GM12878 (cell line): Measurements from ENCODE around the gene CILP. TPM values are rescaled to one million over a fixed set of nuclear protein-coding genes. Genes with fewer than 3 reads are reported as not detected.

Experiments
- ASH2L ChIP-seq: fragments of 300-600, 200-600 bp; sonication (generic); IDR thresholded peaks from 2 replicates; pipeline ENCODE4 v1.6.1; 2017; ENCODE audit warnings: low read depth, mild to moderate bottlenecking, borderline replicate concordance
- CHD1 ChIP-seq: IDR thresholded peaks from 2 replicates; pipeline ENCODE4 v1.6.1; 2012; ENCODE audit warnings: low read depth, low read length, improper control_type of control experiment
- CHD2 ChIP-seq: IDR thresholded peaks from 2 replicates; pipeline ENCODE4 v1.6.1; 2011; ENCODE audit warnings: low read depth, low read length, improper control_type of control experiment, borderline replicate concordance
- CREB1 ChIP-seq: IDR thresholded peaks from 2 replicates; pipeline ENCODE4 v1.6.1; 2012; ENCODE audit warnings: low read depth, mild to moderate bottlenecking, inconsistent platforms
- ETV6 ChIP-seq, 2 experiments: fragments of 450-650 bp in 1 of 2; IDR thresholded peaks in 1 of 2; conservative IDR thresholded peaks in 1 of 2; 2 replicates each; pipeline ENCODE4 v1.6.1; 2014; ENCODE audit warnings: antibody characterized with exemption in 1 of 2, borderline replicate concordance in 1 of 2, low read depth in 1 of 2, mild to moderate bottlenecking in 1 of 2, moderate library complexity in 1 of 2
- GABPA ChIP-seq: IDR thresholded peaks from 2 replicates; pipeline ENCODE4 v1.6.1; 2014; ENCODE audit warnings: antibody characterized with exemption, low read depth, mild to moderate bottlenecking, inconsistent platforms
- HDGF ChIP-seq: fragments of 450-650 bp; IDR thresholded peaks from 2 replicates; pipeline ENCODE4 v1.6.1; 2016; ENCODE audit warnings: antibody characterized with exemption
- IKZF2 ChIP-seq, 2 experiments: fragments of 450-650 bp; IDR thresholded peaks; 2 replicates each; pipeline ENCODE4 v1.6.1; 2017; ENCODE audit warnings: mild to moderate bottlenecking in 2 of 2, moderate library complexity in 2 of 2
- NFIC ChIP-seq: IDR thresholded peaks from 2 replicates; pipeline ENCODE4 v1.6.1; 2012; ENCODE audit warnings: low read depth, mild to moderate bottlenecking, inconsistent platforms, low read length, moderate library complexity
- PML ChIP-seq: IDR thresholded peaks from 2 replicates; pipeline ENCODE4 v1.6.1; 2012; ENCODE audit warnings: low read length, inconsistent platforms
- POLR2AphosphoS2 ChIP-seq: IDR thresholded peaks from 2 replicates; pipeline ENCODE4 v1.6.1; 2011; ENCODE audit warnings: low read depth, mild to moderate bottlenecking, low read length, improper control_type of control experiment, moderate library complexity
- RELA ChIP-seq: fragments of 450-650 bp; IDR thresholded peaks from 2 replicates; pipeline ENCODE4 v1.8.0; 2014; ENCODE audit warnings: borderline replicate concordance; ENCODE audit not compliant: partially characterized antibody
- RFX5 ChIP-seq: IDR thresholded peaks from 2 replicates; pipeline ENCODE4 v1.6.1; 2011; ENCODE audit warnings: low read depth, low read length, improper control_type of control experiment
- SMARCA5 ChIP-seq: fragments of 450-650 bp; IDR thresholded peaks from 2 replicates; pipeline ENCODE4 v1.6.1; 2017; ENCODE audit warnings: mild to moderate bottlenecking
- SMC3 ChIP-seq: IDR thresholded peaks from 2 replicates; pipeline ENCODE4 v1.6.1; 2011; ENCODE audit warnings: low read length, improper control_type of control experiment, borderline replicate concordance
- SPI1 ChIP-seq: IDR thresholded peaks from 2 replicates; pipeline ENCODE4 v1.6.1; 2011; ENCODE audit warnings: low read depth, mild to moderate bottlenecking, low read length, moderate library complexity, borderline replicate concordance; ENCODE audit not compliant: insufficient read depth
- TCF3 ChIP-seq: IDR thresholded peaks from 2 replicates; pipeline ENCODE4 v1.6.1; 2012; ENCODE audit warnings: low read depth, mild to moderate bottlenecking, low read length, borderline replicate concordance; ENCODE audit not compliant: insufficient read depth
- YBX1 ChIP-seq: fragments of 450-650 bp; IDR thresholded peaks from 2 replicates; pipeline ENCODE4 v1.6.1; 2016; ENCODE audit warnings: antibody characterized with exemption
- polyA plus RNA-seq, 11 experiments: library from polyadenylated mRNA; depleted of rRNA in 4 of 11; unstranded in 6 of 11; stranded (reverse) in 5 of 11; fragments of >200 nt; fragmentation: Nextera tagmentation in 4 of 11; fragmentation: Illumina TruSeq in 1 of 11; extraction: Ambion mirVana in 4 of 11; extraction: Trizol in 1 of 11; gene quantifications; 1 replicate in 1 of 11; 2 replicates in 10 of 11; pipeline versions ENCODE4 v1.2.1 to v1.2.3, GENCODE V29; 2011 to 2016; ENCODE audit warnings: inconsistent platforms in 2 of 11, missing spikeins in 2 of 11, low read depth in 1 of 11
- total RNA-seq, 4 experiments: library from RNA; depleted of rRNA in 3 of 4; stranded (reverse); fragments of >200 nt in 3 of 4; fragmentation: Illumina TruSeq in 1 of 4; extraction: Trizol in 1 of 4; gene quantifications; 2 replicates each; pipeline versions ENCODE4 v1.2.1 to v1.2.3, GENCODE V29; 2013 to 2021
- TF ChIP-seq, protein P1 (sequence below): fragments of 450-650 bp; IDR thresholded peaks from 2 replicates; pipeline ENCODE4 v1.6.1; 2017; ENCODE audit warnings: mild to moderate bottlenecking
- TF ChIP-seq, protein P2 (sequence below): fragments of 450-650 bp; IDR thresholded peaks from 2 replicates; pipeline ENCODE4 v1.6.1; 2016; ENCODE audit warnings: mild to moderate bottlenecking
- TF ChIP-seq, protein P3 (sequence below): IDR thresholded peaks from 2 replicates; pipeline ENCODE4 v1.6.1; 2011; ENCODE audit warnings: borderline replicate concordance, low read depth, mild to moderate bottlenecking, moderate library complexity, mixed read lengths, low read length; ENCODE audit not compliant: insufficient read depth; ENCODE audit errors: extremely low read length
- TF ChIP-seq, protein P4 (sequence below): IDR thresholded peaks from 2 replicates; pipeline ENCODE4 v1.6.1; 2012; ENCODE audit warnings: low read depth, low read length, improper control_type of control experiment
- TF ChIP-seq, protein P5 (sequence below): fragments of 450-650 bp; IDR thresholded peaks from 2 replicates; pipeline ENCODE4 v1.6.1; 2016; ENCODE audit warnings: mild to moderate bottlenecking

CILP gene
- total and polyA plus RNA-seq, 10 of the 15 experiments (the other 5 are each of a cell fraction or from before 2014, with no cell fraction given): 0.03 to 0.06 (median 0.04) TPM; not detected in 4

DNA sequence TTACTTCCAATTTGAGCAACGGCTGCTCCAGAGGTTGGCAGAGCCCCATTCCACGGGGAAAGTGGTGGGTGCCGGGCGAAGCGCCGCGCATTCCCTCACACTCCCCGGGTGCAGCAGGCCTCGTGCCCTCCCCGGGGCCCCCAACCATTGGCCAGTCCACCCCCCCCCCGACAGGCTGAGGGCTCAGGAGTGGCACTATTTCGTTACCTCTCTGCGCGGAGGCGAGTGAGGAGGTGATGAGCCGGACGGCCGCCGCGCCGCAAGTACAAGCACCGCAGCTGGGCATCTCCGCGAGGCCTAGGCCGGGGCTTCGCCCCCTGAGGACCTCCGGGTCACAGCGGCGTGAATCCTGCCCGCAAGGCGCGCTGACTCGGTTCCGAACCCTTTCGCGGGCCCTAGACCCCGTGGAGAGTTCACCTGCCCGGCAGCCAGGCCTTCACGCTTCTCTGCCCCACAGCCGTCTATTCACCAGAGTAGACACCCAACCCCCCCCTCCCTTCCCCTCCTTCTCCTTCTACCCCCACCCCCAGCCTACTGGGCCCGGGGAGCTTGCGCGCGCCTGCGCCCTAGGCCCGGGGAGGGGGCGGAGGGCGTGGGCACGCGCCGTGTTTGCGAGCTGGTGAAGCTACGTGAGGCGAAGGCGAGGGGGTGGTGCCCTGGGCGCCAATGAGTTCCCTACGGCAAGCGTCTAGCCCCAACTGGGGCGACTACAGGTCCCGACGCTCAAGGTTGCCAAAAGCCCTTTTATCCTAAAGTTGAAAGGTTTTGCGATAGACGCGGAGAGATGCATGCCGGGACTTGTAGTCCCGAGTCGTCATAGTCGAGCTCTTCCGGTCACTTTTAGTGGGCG, 26.2 kb downstream of the CILP start, which contains the start of gene CLPX (continued):
- TF ChIP-seq, protein P1, sequence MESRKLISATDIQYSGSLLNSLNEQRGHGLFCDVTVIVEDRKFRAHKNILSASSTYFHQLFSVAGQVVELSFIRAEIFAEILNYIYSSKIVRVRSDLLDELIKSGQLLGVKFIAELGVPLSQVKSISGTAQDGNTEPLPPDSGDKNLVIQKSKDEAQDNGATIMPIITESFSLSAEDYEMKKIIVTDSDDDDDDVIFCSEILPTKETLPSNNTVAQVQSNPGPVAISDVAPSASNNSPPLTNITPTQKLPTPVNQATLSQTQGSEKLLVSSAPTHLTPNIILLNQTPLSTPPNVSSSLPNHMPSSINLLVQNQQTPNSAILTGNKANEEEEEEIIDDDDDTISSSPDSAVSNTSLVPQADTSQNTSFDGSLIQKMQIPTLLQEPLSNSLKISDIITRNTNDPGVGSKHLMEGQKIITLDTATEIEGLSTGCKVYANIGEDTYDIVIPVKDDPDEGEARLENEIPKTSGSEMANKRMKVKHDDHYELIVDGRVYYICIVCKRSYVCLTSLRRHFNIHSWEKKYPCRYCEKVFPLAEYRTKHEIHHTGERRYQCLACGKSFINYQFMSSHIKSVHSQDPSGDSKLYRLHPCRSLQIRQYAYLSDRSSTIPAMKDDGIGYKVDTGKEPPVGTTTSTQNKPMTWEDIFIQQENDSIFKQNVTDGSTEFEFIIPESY: no peak
- TF ChIP-seq, protein P2, sequence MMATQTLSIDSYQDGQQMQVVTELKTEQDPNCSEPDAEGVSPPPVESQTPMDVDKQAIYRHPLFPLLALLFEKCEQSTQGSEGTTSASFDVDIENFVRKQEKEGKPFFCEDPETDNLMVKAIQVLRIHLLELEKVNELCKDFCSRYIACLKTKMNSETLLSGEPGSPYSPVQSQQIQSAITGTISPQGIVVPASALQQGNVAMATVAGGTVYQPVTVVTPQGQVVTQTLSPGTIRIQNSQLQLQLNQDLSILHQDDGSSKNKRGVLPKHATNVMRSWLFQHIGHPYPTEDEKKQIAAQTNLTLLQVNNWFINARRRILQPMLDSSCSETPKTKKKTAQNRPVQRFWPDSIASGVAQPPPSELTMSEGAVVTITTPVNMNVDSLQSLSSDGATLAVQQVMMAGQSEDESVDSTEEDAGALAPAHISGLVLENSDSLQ: 0 out of 2 replicates have a peak, but pooled peaks have one; percentile 24
- TF ChIP-seq HDGF (peak; percentile 39; the same call in 1 of the 2 replicates), SMC3 (no peak), NFIC (no peak), ASH2L (no peak), YBX1 (no peak), SMARCA5 (peak; percentile 78; the same call in 1 of the 2 replicates), IKZF2 (IDR thresholded peaks at IDR 0.05) (peak; percentile 33 to 35; a peak in 2 of 4 replicates), POLR2AphosphoS2 (peak; percentile 67), TCF3 (0 out of 2 replicates have a peak, but pooled peaks have one; percentile 37), RELA (no peak), ETV6 (conservative IDR thresholded peaks at IDR 0.05 in 1 of 2, IDR thresholded peaks at IDR 0.05 in 1 of 2; ENCODE audit: borderline replicate concordance in 1 of 2, low read depth in 1 of 2) (no peak), CREB1 (peak; percentile 76), SPI1 (no peak), CHD2 (peak; percentile 78; the same call in 1 of the 2 replicates), RFX5 (no peak), PML (0 out of 2 replicates have a peak, but pooled peaks have one; percentile 34), GABPA (peak; percentile 78), CHD1 (no peak)
- TF ChIP-seq, protein P3, sequence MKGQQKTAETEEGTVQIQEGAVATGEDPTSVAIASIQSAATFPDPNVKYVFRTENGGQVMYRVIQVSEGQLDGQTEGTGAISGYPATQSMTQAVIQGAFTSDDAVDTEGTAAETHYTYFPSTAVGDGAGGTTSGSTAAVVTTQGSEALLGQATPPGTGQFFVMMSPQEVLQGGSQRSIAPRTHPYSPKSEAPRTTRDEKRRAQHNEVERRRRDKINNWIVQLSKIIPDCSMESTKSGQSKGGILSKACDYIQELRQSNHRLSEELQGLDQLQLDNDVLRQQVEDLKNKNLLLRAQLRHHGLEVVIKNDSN: no peak
- TF ChIP-seq, protein P4, sequence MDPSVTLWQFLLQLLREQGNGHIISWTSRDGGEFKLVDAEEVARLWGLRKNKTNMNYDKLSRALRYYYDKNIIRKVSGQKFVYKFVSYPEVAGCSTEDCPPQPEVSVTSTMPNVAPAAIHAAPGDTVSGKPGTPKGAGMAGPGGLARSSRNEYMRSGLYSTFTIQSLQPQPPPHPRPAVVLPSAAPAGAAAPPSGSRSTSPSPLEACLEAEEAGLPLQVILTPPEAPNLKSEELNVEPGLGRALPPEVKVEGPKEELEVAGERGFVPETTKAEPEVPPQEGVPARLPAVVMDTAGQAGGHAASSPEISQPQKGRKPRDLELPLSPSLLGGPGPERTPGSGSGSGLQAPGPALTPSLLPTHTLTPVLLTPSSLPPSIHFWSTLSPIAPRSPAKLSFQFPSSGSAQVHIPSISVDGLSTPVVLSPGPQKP: peak; percentile 22; the same call in 1 of the 2 replicates
- TF ChIP-seq, protein P5, sequence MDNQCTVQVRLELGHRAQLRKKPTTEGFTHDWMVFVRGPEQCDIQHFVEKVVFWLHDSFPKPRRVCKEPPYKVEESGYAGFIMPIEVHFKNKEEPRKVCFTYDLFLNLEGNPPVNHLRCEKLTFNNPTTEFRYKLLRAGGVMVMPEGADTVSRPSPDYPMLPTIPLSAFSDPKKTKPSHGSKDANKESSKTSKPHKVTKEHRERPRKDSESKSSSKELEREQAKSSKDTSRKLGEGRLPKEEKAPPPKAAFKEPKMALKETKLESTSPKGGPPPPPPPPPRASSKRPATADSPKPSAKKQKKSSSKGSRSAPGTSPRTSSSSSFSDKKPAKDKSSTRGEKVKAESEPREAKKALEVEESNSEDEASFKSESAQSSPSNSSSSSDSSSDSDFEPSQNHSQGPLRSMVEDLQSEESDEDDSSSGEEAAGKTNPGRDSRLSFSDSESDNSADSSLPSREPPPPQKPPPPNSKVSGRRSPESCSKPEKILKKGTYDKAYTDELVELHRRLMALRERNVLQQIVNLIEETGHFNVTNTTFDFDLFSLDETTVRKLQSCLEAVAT: no peak
